AML-193 (cell line): ENCODE data around the gene IGLL5.

Experiments
- DNase-seq, 2 experiments: peaks; one replicate each; lab custom pipeline; 2025; lab: John Stamatoyannopoulos, UW

Gene IGLL5

DNA sequence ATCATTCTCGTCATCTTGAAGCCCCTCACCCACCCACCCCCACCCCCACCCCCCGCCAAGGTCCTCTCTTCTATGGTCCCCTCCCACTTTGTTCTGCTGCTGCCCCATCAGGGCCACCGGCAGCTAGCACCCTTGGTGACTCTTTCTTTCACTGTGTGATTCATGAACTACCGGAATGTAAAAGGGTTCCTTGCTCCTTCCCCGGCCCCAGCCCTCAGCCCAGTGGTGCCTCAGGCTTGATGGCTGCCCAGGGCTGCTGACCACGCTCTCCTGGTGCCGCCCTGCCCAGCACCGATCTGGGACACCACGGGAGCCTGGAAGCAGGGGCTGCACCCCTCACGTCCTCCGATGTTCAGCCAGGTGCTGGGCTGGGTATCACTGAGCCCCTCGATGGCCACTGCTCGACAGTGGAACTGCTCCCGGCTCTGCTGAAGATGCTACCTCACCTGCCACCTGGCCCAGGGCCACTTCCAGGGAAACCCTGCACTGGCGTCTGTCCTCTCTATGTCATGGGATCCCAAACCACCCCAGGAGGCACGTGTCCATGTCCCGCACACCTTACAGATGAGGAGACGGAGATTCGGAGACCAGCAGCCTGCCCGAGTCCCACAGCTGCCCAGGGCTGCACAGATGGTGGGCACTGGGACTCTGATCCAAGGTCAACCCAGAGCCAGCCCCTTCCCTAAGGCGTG lies 39.7 kb downstream of the IGLL5 start:
- no peak for DNase-seq

DNA sequence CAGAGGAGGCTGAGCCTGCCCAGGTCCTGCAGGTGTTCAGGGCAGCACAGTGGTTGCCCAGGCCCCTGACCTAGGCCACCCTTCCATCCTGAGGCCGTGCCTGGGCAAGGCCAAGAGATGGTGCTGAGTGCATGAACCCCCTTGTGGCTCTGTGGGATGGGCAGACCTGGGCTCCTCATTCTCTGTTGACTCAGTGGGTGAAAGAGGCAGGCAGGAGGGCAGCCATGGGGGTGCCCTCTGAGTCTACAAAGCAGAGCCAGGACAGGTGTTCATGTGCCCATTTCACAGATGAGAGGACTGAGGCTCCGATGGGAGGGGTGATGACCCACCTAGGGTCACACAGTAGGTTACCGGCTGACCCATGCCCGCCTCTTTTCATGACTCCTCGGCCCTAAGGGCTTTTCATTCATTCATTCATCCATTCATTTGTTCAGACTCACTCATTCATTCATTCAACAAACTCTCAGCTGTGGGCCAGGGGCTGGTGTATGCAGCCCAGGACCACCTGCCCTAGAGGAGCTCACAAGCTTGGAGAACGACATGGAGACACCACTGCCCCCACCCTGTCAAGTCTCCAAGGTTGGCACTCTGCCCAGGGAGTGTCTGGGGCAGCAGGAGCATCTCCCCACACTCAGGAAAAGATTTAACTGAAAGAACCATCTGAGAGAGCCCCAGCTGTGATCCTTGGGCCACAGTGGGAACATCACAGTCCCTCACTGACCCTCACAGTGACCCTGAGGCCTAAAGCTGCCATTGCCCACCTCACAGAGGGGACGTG lies 40.5 kb downstream of the IGLL5 start:
- no peak for DNase-seq

DNA sequence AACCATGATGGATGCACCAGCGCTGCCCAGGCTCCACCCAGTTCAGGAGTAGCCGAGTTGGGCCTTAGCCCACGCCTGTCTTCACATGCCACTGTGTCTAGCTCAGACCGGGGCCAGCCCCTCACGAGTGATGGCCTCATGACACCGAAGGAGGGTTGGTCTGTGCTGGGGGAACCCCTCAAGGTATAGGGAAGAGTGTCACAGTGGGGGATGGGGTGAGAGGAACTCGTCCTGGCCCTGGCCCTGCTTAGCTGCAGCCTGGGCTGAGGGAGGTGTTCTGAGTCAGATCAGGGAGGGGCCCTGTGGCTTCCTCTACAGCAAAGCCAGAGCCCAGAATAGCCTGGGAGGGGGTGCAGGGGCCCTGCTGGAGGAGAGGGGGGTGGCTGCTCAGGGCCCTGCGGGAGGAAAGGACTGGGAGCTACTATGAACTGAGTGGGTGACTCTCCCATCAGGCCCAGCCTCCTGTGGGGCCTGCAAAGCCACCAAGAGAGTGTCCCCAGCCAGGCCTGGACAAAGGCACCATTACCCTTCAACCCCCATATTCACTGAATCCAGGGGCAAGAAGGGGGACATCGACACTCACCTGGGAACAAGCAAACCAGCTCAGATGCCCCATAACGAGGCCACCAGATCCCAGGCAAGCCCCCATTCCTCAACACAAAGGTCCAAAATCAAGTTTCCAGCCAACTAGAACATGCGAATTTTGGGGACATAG lies 41.2 kb downstream of the IGLL5 start:
- no peak for DNase-seq

DNA sequence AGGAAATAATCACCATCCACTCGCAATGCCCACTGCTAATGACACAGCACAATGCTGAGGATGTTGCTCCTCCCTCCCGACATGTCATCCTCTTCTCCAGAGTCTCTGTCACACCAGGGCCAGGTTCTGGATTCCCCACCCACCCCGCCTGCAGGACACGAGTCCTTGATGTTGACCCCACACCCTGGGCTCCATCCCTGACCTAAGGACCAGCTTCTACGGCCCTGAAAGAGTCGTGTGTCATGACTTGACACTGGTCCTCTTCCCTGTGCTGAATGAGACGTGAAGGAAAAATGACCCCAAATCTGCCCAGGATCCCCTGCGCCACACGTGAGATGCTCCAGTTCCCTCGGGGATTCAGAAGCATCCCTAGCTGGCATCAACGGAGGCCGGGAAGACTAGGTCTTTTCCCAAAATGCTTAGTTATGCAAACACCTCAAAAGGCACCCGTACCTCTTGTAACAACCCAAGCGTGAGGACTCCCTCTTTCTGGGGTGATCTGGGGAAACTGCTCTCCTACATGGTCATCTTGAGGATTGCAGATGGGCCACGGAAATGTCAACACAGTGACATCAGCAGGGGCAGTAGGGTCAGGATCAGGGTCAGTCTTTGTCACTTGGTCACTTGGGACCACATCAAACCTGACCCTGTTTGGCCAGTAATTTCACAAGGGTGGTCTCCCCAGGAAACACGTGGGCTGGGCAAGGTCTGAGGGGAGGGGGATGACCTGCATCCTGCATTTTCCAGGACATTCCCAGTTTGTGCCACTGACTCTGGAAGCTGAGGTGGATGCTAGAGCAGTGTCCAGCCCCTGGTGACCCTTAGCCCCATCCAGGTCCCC lies 42.0 kb downstream of the IGLL5 start:
- no peak for DNase-seq

DNA sequence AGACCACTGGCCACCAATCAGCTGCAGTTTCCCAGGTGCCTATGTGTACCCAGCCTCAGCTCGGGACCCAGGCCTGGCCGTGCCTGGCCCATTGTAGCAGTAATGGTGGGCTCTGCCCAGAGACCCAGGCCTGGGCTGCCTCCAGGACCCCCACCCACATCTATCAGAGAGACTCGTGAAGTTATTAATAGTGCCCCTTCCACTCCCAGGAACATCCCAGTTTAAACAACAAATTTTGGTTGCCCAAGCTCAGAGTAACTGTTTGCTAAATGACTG lies 42.5 kb downstream of the IGLL5 start:
- DNase-seq = no peak

DNA sequence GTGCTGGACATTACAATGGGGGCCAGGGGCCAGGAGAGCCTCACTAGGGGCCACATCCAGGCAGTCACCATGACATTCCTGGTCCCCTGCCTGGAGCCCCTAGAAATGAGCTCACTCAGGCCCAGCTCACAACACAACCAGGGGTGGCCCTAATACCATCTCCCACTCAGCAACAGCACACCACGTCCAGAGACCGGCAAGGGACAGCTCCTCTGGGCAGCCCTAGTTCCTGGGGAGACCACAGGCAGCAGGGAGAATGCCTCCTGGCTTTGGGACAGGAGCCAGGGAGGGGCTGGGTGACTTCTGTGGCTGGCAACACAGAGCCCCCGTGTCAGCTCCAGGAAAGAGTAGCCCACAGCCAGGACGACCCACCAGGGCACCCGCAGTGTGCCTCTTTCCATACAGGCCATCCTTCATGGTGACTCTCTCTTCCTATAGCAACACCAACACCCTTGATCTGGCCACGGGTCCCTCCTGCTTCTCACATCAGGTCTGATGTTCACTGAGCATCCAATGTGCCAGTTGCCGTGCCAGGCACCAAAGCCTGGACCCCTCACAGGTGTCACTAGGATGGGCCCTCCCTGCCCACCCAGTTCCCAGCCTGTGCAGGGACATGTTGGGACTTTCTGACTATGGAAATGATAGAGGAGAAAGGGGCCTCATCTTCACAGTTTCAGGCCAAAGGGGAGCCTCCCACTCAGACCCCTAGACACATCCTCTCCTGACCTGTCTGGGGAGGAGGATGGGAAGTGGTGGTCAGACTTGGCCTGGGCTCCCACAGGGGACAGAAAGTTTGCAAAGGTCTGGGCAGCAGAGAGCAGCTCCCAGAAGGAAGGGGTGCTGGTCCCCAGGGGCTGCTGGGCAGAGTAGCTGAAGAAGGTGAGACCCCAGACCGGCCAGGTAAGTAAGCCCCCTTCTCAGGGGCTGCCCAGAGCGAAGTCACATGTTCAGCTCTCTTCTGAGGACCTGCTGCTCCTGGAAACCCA lies 43.2 kb downstream of the IGLL5 start:
- no peak for DNase-seq

DNA sequence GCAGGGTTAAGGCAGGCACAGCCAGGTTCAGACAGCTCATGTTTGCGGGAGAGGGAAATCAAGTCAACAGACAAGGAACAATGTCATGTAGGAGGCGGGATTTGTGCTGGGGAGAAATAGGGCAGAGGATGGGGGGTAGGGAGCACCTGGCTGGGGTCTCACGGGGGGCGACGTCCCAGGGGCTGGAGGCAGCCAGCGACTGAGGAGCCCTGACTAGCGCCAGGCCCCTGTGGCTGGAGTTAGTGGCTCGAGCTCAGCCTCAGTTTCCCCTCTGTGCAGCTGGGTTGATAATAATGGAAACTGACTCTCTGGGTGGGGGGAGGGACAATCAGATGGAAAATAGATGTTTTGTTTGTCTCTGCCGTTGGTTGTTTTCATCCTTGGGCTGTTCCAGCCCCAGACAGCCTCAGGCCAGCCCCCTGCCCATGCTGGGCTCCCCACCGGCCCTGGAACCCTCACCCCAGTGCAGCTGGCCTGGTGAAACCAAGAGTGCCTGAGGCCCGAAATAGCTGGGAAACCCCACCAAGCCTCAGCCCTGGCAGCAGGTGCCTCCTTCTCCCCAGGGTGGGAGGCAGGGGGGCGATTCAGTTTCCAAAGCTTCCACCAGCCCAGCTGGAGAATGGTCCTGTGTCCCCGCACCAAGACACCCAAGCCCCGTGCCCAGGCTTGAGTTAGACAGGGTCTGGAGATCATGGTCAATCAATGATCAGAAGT lies 44.1 kb downstream of the IGLL5 start:
- no peak for DNase-seq

DNA sequence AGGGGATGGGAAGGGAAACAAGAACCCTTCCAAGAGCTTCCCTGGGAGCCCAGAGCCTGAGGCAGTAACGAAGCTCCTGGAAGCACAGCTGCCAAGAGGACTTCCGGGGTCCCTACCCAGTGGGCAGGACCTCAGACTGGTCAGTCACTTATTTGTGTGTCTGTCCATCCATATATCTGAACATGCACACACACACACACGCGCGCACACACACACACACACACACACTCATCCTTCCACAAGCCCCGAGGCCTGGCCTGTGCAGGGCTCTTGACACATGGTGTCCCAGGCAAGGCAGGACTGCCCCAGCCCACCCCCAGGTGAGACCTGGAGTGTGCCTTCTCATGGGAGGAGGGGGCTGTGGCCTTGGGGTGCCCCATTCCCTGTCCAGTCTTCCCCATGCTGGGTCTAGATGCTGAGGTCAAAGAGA lies 44.9 kb downstream of the IGLL5 start:
- DNase-seq = no peak

DNA sequence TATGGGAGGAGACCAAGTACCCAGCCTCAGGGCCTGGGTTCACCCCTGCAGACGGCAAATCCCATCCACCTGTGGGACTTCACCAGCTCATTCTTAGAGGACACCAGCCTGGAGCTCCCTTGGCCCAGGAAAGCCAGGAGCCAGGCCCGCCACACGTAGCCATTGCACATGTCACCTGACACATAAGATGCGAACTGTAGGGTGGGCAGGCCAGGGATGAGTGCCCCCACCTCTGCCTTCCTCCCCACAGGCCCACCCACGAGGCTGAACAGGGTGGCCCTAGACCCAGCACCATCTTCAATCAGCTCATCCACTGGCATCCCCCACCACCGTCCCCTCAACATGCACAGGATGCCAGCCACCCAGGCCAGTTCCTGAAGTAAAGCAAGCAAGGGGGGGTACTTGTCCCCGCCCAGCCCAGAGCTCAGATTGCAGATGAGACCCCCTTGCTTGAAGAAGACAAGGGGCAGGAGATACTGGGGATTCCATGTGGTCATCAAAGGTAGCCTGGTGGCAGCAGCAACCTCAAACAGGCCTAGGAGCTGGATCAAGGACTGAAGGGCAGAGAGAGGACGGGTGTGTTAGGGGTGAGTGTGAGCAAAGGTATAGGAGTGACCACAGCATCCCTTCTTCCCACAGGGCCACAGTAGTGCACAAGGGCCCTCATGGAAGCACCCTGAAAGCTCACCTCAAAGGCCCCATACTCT lies 45.6 kb downstream of the IGLL5 start:
- DNase-seq = no peak

DNA sequence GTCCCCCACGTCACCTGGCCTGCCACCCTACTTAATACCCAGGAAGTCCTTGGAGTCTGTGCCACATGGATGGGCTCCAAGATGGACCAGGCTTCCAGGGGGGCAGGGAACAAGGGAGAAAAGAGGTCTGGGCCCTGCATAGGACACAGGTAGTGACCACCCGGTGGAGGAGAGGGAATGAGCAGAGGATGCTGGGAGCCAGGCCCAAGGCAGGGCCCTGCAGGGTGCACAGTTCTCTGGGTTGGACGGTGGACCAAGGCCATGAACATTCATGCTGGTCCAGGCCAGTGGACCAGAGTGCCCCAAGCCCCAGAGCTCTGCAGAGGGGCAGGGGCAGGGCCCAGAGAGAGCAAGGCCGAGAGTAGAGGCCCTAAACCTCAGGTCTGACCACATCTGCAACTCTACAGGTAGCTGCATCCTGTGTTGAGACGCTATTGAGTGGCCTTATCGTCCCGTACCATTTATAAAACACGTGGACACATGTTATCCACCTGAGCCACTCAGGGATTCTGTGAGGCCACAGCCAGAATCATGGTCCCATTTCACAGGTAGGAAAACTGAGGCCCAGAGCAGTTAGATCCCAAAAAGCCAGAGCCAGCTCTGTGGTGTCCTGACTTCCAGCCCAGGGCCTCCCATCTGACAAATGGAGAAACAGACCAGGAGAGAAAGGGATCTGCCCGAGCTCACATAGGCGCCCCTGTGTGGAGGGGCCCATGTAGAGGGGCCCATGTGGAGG lies 46.4 kb downstream of the IGLL5 start:
- DNase-seq = no peak

DNA sequence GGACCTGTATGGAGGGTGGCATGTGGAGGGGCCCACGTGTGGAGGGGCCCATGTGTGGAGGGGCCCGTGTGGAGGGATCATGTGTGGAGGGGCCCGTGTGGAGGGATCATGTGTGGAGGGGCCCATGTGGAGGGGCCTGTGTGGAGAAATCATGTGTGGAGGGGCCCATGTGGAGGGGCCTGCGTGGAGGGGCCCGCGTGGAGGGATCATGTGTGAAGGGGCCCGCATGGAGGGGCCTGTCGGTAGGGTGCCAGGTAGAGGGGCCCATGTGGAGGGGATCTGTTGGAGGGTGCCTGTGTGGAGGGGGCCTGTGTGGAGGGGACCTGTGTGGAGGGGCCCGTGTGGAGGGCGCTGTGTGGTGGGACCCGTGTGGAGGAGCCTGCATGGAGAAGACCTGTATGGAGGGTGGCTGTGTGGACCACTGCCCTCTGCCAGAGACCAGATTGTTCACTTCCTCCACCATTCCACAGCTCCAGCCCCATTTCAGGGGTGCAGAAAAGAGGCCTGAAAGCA lies 47.0 kb downstream of the IGLL5 start:
- no peak for DNase-seq

DNA sequence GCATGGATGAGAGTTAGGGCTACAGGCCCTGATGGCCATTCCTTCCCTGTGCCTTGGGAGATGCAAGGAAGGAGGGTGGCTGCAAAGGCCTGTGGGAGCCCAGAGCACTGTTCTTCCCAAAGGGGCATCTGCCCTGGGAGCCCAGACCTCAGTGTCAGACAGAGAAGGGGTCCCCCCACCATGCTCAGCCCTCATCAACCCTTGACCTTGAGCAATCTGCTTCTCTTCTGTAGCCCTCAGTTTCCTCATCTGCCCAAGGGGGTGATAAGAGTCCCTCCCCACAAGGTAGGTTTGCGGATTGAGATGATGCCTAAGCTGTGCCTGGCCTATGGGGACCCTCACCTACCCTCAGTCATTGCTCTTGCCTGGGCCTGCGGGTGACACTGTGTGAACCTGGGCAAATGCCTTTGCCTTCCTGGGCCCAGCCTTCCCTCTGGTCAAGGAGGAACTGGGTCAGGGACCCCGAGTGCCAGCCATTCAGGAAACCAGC lies 47.5 kb downstream of the IGLL5 start:
- no peak for DNase-seq

DNA sequence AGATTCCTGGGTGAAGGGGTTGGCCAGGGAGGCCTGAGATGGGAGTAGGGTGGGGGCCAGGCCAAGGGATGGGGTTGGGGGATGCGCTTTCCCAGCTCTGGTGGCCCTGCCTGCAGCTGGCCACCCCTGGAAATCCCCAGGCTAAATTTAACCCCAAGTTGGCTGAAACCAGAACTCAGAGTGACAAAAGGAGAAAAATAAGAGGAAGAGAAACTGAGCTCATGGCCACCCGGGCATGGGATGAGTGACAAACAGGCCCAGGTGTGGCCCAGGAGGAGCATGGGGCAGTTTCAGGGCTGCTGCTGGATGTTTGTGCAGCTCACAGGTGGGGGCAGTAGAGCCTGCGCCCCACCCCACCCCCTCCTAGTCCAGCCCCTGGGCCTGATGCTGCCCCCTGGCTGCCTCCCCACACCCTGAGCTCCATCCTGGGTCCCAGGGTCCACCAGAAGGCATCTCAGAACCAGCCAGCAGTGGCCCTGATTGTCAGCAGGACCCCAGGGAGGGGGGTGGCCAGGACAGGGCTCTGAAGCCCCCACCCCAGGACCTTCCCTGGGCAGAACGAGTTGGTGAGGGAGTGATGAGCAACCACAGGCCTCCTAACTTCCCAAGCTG lies 48.0 kb downstream of the IGLL5 start:
- DNase-seq = no peak

DNA sequence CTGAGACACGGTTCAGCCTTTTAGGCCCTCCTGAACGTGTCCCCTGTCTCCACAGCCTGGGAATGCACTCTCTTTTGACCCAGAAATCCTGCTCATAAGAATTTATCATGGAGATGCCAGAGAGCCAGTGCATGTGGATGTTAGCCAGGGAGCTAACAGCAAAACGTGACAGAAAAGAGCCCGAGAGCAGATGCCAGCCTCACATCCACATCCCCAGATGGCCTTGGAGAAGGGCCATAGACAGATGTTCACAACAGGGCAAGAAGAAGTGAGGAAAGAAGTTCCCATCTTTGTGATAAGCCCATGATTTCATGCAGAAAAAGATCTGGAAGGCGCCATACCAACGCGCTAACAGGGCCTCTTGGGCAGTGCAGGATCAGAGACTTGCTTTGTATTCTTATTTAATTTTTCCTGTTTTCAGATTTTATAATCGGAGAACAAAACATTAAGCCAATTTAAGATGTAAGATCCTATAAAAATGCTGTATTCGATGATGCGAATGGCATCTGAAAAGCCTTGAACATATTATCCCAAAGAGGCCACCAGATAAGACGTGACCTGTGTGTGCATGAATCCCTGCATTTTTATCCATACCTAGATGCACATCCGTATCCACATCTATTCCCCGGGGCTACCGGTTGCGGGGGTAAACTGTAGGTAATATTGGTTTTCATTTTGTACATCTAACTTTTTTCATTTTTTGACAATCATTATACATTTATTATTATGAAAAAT lies 48.7 kb downstream of the IGLL5 start:
- DNase-seq = no peak

DNA sequence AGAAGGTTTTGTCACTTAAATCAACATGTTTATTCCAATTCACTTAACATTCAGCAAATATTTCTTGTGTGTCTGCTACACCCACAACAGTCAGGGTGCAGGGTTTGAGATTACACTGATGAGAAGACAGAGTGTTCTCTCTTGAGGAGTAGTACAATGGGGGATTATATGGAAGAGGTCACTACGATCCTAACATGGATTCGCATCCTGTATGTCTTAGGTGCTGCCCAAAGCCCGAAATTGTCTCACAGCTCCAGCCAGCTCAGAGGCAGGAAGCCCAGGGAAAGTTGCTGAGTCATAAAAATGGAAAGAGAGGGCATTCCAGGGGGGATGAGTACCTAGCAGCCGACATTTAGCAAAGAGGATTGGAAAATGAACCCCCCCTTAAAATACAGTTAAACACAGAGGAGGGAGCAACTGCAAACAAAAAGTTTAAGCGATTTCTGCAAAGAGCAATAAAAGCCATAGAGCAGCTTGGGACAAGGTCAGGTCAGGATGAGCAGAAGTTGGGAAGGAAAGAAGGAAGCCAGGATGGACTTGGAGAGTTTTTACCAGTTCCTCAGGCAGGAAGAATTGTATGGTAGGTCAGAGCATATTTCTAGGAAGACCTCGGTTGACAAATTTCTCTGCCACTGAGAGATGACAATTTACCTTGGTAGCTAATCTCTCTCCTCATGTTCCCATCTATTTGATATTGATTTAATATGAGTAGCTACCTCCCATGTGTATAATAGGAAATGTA lies 49.5 kb downstream of the IGLL5 start:
- DNase-seq = no peak

DNA sequence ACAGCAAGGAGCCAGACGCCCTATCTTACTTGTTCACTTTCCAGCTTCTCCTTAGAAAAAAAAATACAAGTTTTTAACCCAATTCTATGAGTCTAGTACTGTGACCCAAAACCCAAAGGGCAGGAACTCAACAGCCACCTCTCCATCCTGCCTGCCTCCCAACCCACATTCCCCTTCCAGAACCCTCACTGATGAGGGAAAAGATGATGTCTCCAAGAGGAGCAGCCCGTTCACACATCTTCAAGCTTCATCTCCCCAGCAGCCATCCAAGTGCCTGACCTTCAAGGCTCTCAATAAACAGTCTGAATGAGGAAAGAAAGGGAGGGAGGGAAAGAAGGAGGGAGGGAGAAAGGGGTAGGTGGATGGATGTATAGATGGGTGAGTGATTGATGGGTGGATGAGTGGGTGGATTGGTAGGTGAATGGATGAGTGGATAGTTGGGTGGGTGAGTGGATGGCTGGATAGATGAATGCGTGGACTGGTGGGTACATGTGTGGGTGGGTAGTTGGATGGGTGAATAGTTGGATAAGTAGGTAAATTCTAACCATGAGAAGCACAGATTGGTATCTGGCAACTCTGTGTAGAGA lies 50.4 kb downstream of the IGLL5 start:
- DNase-seq = no peak
